GM12875 (cell line): ENCODE results near the gene SNX20.

Experiments used
- H3K4me3 ChIP-seq: one replicate; pipeline ENCODE4 v1.5.1; 2011; ENCODE audit warnings: low read depth, low read length, control low read depth
- CTCF ChIP-seq: IDR thresholded peaks from 2 replicates; pipeline ENCODE4 v1.5.1; 2011; ENCODE audit warnings: low read depth, mild to moderate bottlenecking, control low read depth, inconsistent platforms, low read length, moderate library complexity, borderline replicate concordance; ENCODE audit not compliant: insufficient read depth

The SNX20 gene

GRCh38 chr16:50711862-50712559, 30.9 kb upstream of the SNX20 start:
- no peak for TF ChIP-seq CTCF
- H3K4me3 ChIP-seq = no peak overlapping the region

- no peak for TF ChIP-seq CTCF
Measured at GRCh38 chr16:50711040-50711439, 29.9 kb upstream of the SNX20 start.

GRCh38 chr16:50709980-50710379, 28.9 kb upstream of the SNX20 start:
- no peak for TF ChIP-seq CTCF
- no peak overlapping the region for H3K4me3 ChIP-seq

More at GRCh38 chr16:50711040-50711439, 29.9 kb upstream of the SNX20 start:
- H3K4me3 ChIP-seq = no peak overlapping the region

GRCh38 chr16:50709061-50709684, 28.1 kb upstream of the SNX20 start:
- TF ChIP-seq CTCF = no peak
- H3K4me3 ChIP-seq = no peak overlapping the region

- no peak overlapping the region for H3K4me3 ChIP-seq
- TF ChIP-seq CTCF = no peak
Measured at GRCh38 chr16:50708373-50709060, 27.4 kb upstream of the SNX20 start.

- no peak overlapping the region for H3K4me3 ChIP-seq
- no peak for TF ChIP-seq CTCF
Measured at GRCh38 chr16:50706250-50706649, 25.1 kb upstream of the SNX20 start.
